ENCODE measurements around the gene PPID. TPM values are rescaled to one million over a fixed set of nuclear protein-coding genes. Genes with fewer than 3 reads are reported as not detected.

The PPID gene
- total and polyA plus RNA-seq, 2 of the 13 experiments (the other 11 are each of a cell fraction or from before 2014, with no cell fraction given): 15.4 to 63.4 TPM

DNA sequence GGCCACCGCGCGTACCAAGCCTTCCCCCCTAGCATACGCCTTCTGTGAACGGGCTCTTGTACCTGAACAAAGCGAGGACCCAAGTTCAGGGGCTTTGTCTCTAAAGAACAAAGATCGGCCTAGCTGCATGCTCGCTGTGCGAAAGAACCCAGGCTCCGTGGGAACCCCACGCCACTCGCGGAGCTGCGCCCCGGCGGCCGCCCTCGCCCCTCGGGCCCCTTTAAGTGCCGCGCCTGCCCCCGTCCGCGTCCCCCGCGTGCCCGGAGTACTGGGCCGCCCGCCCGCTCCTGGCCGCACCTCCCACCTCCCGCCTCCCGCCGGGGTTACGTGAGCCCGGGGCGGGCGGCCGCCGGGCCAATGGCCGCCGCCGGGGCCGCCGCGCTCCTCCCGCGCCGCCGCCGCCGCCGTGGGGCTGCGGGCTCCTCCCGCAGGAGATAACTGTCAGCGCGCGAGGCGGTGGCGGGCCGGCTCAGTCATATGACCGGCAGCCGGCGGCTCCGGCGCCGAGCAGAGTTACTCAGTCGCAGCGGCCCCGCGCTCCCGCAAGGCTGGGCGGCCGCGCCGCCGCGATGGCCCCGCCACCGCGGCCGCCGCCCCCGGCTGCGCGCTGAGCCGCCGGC lies 45.5 kb upstream of the PPID start, which contains the start of gene FNIP2 (continued):
- 0 out of 2 replicates have a peak, but pooled peaks have one; percentile 79 for TF ChIP-seq ZNF709 (CRISPR knock-in tag; IDR thresholded peaks at IDR 0.05)
- TF ChIP-seq ZFX (CRISPR knock-in tag; IDR thresholded peaks at IDR 0.05; ENCODE audit: low read depth): peak; percentile 76
- no peak for TF ChIP-seq ZNF501 (CRISPR knock-in tag; IDR thresholded peaks at IDR 0.05)
- peak; percentile 78 for TF ChIP-seq MYC (CRISPR knock-in tag; IDR thresholded peaks at IDR 0.05; ENCODE audit: borderline replicate concordance)
- TF ChIP-seq SAP130 (CRISPR knock-in tag; IDR thresholded peaks at IDR 0.05; ENCODE audit: low read depth): peak; percentile 67
- TF ChIP-seq, protein P1, sequence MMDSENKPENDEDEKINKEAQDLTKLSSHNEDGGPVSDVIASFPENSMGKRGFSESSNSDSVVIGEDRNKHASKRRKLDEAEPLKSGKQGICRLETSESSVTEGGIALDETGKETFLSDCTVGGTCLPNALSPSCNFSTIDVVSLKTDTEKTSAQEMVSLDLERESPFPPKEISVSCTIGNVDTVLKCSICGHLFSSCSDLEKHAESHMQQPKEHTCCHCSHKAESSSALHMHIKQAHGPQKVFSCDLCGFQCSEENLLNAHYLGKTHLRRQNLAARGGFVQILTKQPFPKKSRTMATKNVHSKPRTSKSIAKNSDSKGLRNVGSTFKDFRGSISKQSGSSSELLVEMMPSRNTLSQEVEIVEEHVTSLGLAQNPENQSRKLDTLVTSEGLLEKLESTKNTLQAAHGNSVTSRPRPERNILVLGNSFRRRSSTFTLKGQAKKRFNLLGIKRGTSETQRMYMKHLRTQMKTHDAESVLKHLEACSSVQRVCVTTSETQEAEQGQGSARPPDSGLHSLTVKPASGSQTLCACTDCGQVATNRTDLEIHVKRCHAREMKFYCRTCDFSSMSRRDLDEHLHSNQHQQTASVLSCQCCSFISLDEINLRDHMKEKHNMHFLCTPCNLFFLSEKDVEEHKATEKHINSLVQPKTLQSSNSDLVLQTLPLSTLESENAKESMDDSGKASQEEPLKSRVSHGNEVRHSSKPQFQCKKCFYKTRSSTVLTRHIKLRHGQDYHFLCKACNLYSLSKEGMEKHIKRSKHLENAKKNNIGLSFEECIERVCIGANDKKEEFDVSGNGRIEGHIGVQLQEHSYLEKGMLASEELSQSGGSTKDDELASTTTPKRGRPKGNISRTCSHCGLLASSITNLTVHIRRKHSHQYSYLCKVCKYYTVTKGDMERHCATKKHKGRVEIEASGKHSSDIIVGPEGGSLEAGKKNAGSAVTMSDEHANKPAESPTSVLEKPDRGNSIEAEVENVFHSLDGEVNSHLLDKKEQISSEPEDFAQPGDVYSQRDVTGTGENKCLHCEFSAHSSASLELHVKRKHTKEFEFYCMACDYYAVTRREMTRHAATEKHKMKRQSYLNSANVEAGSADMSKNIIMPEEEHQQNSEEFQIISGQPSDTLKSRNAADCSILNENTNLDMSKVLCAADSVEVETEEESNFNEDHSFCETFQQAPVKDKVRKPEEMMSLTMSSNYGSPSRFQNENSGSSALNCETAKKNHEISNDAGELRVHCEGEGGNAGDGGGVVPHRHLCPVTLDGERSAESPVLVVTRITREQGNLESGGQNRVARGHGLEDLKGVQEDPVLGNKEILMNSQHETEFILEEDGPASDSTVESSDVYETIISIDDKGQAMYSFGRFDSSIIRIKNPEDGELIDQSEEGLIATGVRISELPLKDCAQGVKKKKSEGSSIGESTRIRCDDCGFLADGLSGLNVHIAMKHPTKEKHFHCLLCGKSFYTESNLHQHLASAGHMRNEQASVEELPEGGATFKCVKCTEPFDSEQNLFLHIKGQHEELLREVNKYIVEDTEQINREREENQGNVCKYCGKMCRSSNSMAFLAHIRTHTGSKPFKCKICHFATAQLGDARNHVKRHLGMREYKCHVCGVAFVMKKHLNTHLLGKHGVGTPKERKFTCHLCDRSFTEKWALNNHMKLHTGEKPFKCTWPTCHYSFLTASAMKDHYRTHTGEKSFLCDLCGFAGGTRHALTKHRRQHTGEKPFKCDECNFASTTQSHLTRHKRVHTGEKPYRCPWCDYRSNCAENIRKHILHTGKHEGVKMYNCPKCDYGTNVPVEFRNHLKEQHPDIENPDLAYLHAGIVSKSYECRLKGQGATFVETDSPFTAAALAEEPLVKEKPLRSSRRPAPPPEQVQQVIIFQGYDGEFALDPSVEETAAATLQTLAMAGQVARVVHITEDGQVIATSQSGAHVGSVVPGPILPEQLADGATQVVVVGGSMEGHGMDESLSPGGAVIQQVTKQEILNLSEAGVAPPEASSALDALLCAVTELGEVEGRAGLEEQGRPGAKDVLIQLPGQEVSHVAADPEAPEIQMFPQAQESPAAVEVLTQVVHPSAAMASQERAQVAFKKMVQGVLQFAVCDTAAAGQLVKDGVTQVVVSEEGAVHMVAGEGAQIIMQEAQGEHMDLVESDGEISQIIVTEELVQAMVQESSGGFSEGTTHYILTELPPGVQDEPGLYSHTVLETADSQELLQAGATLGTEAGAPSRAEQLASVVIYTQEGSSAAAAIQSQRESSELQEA (CRISPR knock-in tag; IDR thresholded peaks at IDR 0.05; ENCODE audit: not compliant biosample characterization): no peak
- TF ChIP-seq ERF (CRISPR knock-in tag; IDR thresholded peaks at IDR 0.05): 0 out of 2 replicates have a peak, but pooled peaks have one; percentile 48
- TF ChIP-seq POGZ (CRISPR knock-in tag; IDR thresholded peaks at IDR 0.05): no peak
- TF ChIP-seq MIXL1 (CRISPR knock-in tag; IDR thresholded peaks at IDR 0.05): 0 out of 2 replicates have a peak, but pooled peaks have one; percentile 36
- no peak for TF ChIP-seq ZFP1 (CRISPR knock-in tag; IDR thresholded peaks at IDR 0.05)
- TF ChIP-seq SMARCC2 (IDR thresholded peaks at IDR 0.05): no peak
- TF ChIP-seq ZFAT (CRISPR knock-in tag; conservative IDR thresholded peaks at IDR 0.05): no peak
- TF ChIP-seq, protein P2, sequence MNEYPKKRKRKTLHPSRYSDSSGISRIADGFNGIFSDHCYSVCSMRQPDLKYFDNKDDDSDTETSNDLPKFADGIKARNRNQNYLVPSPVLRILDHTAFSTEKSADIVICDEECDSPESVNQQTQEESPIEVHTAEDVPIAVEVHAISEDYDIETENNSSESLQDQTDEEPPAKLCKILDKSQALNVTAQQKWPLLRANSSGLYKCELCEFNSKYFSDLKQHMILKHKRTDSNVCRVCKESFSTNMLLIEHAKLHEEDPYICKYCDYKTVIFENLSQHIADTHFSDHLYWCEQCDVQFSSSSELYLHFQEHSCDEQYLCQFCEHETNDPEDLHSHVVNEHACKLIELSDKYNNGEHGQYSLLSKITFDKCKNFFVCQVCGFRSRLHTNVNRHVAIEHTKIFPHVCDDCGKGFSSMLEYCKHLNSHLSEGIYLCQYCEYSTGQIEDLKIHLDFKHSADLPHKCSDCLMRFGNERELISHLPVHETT (CRISPR knock-in tag; conservative IDR thresholded peaks at IDR 0.05): peak; percentile 53
- TF ChIP-seq ASH2L (IDR thresholded peaks at IDR 0.05; ENCODE audit: insufficient read length, low read depth, low read length): peak; percentile 68
- no peak for TF ChIP-seq JUND (CRISPR knock-in tag; IDR thresholded peaks at IDR 0.05)
- TF ChIP-seq SP1 (IDR thresholded peaks at IDR 0.05): no peak
- 0 out of 2 replicates have a peak, but pooled peaks have one; percentile 14 for TF ChIP-seq SP1 (CRISPR knock-in tag; IDR thresholded peaks at IDR 0.05)
- peak; percentile 61 for TF ChIP-seq RNF2 (conservative IDR thresholded peaks at IDR 0.05; ENCODE audit: low read depth)
- no peak for TF ChIP-seq MAZ (IDR thresholded peaks at IDR 0.05; ENCODE audit: borderline replicate concordance, low read depth, low read length)
- TF ChIP-seq MAZ (CRISPR knock-in tag; IDR thresholded peaks at IDR 0.05; ENCODE audit: low read depth): peak; percentile 85
- no peak for TF ChIP-seq KLF15 (CRISPR knock-in tag; IDR thresholded peaks at IDR 0.05; ENCODE audit: borderline replicate concordance)
- TF ChIP-seq SETDB1 (CRISPR knock-in tag; IDR thresholded peaks at IDR 0.05; ENCODE audit: borderline replicate concordance): no peak

Data from HepG2 (cell line).